SIG-M5 (cell line): ENCODE results near the gene RSPH1.

Experiments
- DNase-seq: peaks from one replicate; lab custom pipeline; 2025; lab: John Stamatoyannopoulos, UW

Gene RSPH1

GRCh38 chr21:42446531-42446930, 49.5 kb downstream of the RSPH1 start:
- DNase-seq, result no peak

GRCh38 chr21:42445311-42445710, 50.7 kb downstream of the RSPH1 start:
- DNase-seq, result no peak

GRCh38 chr21:42444745-42445059, 51.3 kb downstream of the RSPH1 start:
- DNase-seq, result no peak

GRCh38 chr21:42443876-42444744, 51.9 kb downstream of the RSPH1 start:
- no peak for DNase-seq

- DNase-seq, result no peak
Observed at GRCh38 chr21:42443181-42443785, 52.7 kb downstream of the RSPH1 start.

- no peak for DNase-seq
Observed at GRCh38 chr21:42441963-42442362, 54.1 kb downstream of the RSPH1 start.

GRCh38 chr21:42440187-42440792, 55.7 kb downstream of the RSPH1 start:
- no peak for DNase-seq

GRCh38 chr21:42439284-42440186, 56.5 kb downstream of the RSPH1 start:
- DNase-seq, result no peak

GRCh38 chr21:42438316-42439205, 57.5 kb downstream of the RSPH1 start:
- DNase-seq, result no peak

GRCh38 chr21:42437786-42438185, 58.2 kb downstream of the RSPH1 start:
- no peak for DNase-seq

GRCh38 chr21:42436914-42437313, 59.1 kb downstream of the RSPH1 start:
- DNase-seq, result no peak

GRCh38 chr21:42435833-42436232, 60.2 kb downstream of the RSPH1 start:
- DNase-seq, result no peak

GRCh38 chr21:42435401-42435800, 60.6 kb downstream of the RSPH1 start:
- no peak for DNase-seq

- no peak for DNase-seq
Observed at GRCh38 chr21:42434884-42435283, 61.1 kb downstream of the RSPH1 start.

GRCh38 chr21:42433946-42434551, 62.0 kb downstream of the RSPH1 start:
- no peak for DNase-seq

- DNase-seq, result no peak
Observed at GRCh38 chr21:42432695-42433094, 63.3 kb downstream of the RSPH1 start.

- DNase-seq, result no peak
Observed at GRCh38 chr21:42431196-42431595, 64.8 kb downstream of the RSPH1 start.

GRCh38 chr21:42430521-42430920, 65.5 kb downstream of the RSPH1 start:
- no peak for DNase-seq

GRCh38 chr21:42429856-42430255, 66.2 kb downstream of the RSPH1 start:
- no peak for DNase-seq

GRCh38 chr21:42429021-42429420, 67.0 kb downstream of the RSPH1 start:
- DNase-seq, result no peak
